Measurements from ENCODE around the gene UBE2S.
"Not testable (repeated sequence)": the region's sequence is repeated elsewhere in the genome, so short reads cannot be mapped to it uniquely, and the experiment has no call there.

The UBE2S gene

GRCh38 chr19:55407550-55407799, at the start of gene UBE2S:
TSS of gene UBE2S (minus strand) at chr19:55407788. CDS start at chr19:55407589, 199 bp downstream.
- not testable (repeated sequence) for DNase-seq

GRCh38 chr19:55456347-55456746, 48.8 kb upstream of the UBE2S start:
- no peak for DNase-seq

DNA sequence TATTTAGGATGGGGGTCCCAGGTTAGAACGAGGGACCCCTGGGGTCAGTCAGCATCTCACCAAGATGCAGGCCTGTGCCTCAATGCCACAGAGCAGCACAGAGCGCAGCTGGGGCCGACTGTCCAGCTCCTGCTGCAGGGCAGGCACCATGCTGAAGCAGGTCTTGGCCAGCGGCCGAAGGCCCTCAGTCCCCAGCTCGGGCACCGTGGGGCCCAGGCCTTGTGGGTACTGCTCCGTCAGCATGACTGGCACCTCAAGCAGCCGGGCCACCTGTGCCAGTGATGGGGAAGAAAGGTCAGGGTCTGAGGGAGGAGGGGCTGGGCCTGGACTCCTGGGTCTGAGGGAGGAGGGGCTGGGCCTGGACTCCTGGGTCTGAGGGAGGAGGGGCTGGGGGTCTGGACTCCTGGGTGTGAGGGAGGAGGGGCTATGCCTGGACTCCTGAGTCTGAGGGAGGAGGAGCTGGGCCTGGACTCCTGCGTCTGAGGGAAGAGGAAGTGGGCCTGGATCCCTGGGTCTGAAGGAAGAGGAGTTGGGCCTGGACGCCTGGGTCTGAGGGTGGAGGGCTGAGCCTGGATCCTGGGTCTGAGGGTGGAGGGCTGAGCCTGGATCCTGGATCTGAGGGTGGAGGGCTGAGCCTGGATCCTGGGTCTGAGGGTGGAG, 48.1 kb upstream of the UBE2S start:
- DNase-seq, result no peak

GRCh38 chr19:55454787-55455243, 47.2 kb upstream of the UBE2S start:
- DNase-seq, result peak in 1 of 2 experiments; percentile 74

DNA sequence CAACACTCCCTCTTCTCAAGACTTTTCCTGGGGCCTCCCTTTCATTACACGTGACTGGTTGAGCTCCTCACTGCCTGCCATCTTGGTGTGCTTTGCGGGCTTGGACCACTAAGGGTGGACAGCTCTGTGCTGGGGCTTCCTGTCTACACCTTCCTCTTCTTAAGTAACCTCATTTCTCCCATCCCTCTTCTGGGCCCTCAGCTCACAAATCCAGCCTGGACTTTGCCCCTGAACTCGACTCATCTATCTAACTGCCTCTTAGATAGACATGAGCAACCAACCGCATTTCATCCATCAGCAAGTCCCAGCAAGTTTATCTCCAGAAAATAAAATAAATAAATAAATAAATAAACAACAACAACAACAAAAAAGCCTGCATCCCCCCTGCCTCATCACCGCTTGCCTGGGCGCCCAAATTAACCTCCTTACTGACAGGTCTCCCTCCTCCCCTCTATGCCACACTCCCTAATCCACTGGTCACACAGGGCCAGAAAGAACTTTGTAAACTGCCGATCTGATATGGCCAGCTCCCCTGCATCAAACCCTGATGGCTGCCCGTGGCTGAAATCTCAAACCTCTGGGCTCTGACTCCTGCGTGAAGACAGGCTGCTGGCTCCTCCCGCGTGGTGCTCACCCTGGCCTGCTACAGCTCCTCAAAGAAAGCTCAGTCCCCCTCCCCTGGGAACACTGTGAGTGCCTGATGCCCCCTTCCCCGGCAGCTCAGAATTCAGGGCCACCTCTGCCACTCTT, 46.1 kb upstream of the UBE2S start:
- no peak for DNase-seq

GRCh38 chr19:55452749-55453346, 45.3 kb upstream of the UBE2S start:
- DNase-seq, result peak; percentile 86 to 96

GRCh38 chr19:55451965-55452748, 44.6 kb upstream of the UBE2S start:
- peak in 1 of 2 experiments; percentile 71 for DNase-seq

DNA sequence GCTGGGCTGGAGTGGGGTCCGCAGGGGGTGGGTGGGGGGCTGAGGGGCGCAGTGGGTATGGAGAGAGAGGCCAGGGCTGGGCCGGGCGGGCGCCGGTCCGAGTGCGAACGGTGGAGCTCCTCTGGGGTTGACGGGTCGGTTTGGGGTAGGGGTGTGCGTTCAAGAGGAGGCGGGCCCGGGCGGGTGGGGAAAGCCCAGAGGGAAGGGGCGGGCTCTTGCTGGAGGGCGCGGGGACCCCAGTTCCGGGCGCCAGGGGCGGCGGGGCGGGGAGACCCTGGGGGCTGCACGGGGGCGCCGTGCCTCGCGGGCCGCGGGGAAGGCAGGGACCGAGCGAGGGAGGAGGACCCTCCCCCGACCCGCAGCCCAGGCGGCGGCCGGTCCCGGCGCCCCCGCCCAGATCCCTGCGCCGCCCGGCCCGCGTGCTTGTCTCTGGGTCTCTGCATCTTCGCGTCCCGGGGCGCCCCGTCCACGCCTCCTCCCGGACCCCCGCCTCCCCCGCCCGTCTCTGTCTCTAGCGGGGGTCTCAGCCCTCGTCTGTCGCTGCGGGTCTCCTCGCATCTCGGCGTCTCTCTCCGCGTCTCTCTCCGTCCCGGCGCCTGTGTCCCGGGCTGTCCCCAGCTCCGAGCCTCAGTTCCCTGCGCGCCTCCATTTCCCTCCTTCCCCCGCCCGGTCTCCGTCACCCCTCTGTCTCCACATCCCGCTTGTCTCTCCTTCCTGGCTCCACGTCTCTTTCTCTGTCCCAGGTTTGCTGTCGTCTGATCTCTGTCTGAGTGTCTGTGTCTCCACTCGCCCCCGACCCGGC, 43.8 kb upstream of the UBE2S start:
- DNase-seq, result peak in 1 of 2 experiments; percentile 71

GRCh38 chr19:55449469-55449868, 41.9 kb upstream of the UBE2S start:
- DNase-seq, result no peak

DNA sequence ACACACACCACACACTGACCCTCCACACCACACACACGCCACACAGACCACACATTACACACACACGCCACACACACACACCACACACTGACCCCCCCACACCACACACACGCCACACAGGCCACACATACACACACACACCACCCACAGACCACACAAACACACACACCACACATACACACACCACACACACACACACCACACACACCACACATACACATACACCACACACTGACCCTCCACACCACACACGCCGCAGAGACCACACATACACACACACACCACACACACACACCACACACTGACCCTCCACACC, 40.5 kb upstream of the UBE2S start:
- DNase-seq, result not testable (repeated sequence)

- peak; percentile 72 to 83 for DNase-seq
Measured at GRCh38 chr19:55447421-55448174, 40.0 kb upstream of the UBE2S start.

GRCh38 chr19:55446060-55446459, 38.5 kb upstream of the UBE2S start:
- DNase-seq, result peak; percentile 44 to 46

- DNase-seq, result no peak
Measured at GRCh38 chr19:55444646-55445045, 37.1 kb upstream of the UBE2S start.

GRCh38 chr19:55443824-55444480, 36.4 kb upstream of the UBE2S start:
- no peak for DNase-seq

GRCh38 chr19:55443045-55443823, 35.6 kb upstream of the UBE2S start, which contains the start of gene SHISA7:
TSS of gene SHISA7 (minus strand) at chr19:55443300. CDS start at chr19:55442863, 437 bp downstream.
- peak; percentile 39 to 60 for DNase-seq

- DNase-seq, result peak; percentile 31 to 67
Measured at GRCh38 chr19:55442372-55442961, 34.9 kb upstream of the UBE2S start.

DNA sequence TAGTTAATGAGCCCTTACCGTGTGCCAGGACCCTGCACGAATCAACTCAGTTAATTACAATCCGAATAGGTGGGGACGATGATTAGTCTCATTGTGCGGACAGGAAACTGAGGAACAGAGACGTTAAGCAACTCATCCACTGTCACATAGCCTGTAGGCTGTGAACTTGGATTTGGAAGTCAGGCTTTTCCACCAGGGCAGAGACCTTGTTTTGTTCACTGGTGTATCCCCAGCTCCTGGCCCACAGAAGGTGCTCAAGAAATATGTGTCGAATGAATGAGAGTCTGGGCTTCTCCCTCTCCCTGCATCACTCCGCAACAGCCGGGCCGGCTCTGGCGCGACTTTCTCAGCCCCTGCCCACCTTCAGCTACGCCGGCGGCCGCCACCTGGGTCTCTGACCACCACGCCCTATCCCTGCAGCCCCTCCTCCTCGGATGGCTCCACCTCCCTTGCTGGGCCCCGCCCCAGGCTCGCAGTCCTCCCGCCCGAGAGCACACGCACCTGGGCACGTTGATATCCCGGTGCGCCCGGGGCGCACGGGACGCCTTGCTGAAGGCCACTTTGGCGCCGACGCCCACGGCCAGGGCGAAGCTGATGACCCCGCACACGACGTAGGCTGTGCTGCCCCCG, 34.2 kb upstream of the UBE2S start:
- peak; percentile 68 to 92 for DNase-seq

- no peak for DNase-seq
Measured at GRCh38 chr19:55441319-55441691, 33.7 kb upstream of the UBE2S start.

DNA sequence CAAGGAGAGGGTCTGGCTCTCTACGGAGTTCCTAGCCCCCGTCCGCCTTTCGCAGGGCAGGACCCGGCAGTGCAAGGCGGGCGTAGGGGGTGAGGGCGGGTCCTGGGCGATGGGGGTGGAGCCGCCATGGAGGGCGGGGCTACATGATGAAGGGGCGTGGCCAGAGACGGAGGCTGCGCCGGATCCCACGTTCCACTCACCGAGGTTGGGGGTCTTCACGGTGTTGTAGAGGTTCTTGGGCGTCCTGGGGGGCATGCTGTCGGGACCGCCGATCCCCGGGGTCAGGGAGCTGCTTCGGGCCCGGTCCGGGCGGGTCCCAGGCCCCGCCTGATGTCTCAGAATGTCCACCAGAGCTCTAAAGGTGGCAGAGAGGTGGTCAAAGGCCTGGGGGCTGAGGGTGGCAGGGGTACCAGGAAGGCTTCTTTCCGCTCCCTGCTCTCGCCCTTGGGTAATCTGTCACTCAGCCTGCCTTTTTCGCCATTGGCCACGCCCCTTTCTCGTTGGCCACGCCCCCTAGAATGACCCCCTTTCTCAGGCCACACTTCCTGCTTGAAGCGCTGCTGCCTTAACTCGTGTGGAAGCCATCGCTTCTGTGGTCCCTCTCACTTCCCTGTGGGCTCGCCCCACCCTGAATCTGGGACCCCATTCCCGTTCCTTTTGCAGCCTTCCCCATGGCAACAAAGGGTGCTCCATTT, 33.0 kb upstream of the UBE2S start:
- peak in 1 of 2 experiments; percentile 50 for DNase-seq
